GM23338 (cell line): ENCODE measurements around the gene TNPO1.

Source experiments
- CREB1 ChIP-seq: fragments of 250-450 bp; sonication (Bioruptor Pico); IDR thresholded peaks from 2 replicates; pipeline ENCODE4 v1.5.0; 2020; ENCODE audit warnings: low read depth, mild to moderate bottlenecking, moderate library complexity
- EZH2 ChIP-seq: fragments of 200-600 bp; sonication (generic); IDR thresholded peaks from one replicate; pipeline ENCODE4 v1.8.0; 2017; ENCODE audit warnings: antibody characterized with exemption, mild to moderate bottlenecking, low read depth; ENCODE audit not compliant: unreplicated experiment
- EZH2phosphoT487 ChIP-seq: fragments of 200-600 bp; sonication (generic); IDR thresholded peaks from one replicate; pipeline ENCODE4 v1.8.1; 2018; ENCODE audit warnings: antibody characterized with exemption; ENCODE audit not compliant: unreplicated experiment
- NANOG ChIP-seq: IDR thresholded peaks from 2 replicates; pipeline ENCODE4 v1.6.1; 2016; ENCODE audit warnings: antibody characterized with exemption, borderline replicate concordance
- POLR2AphosphoS5 ChIP-seq: IDR thresholded peaks from 2 replicates; pipeline ENCODE4 v1.6.1; 2016; ENCODE audit warnings: antibody characterized with exemption, low read depth
- TF ChIP-seq, protein P1 (sequence below): IDR thresholded peaks from one replicate; pipeline ENCODE4 v1.6.1; 2018; ENCODE audit warnings: antibody characterized with exemption; ENCODE audit not compliant: unreplicated experiment
- TF ChIP-seq, protein P2 (sequence below), 2 experiments: fragments of 200-600 bp in 1 of 2; sonication (generic) in 1 of 2; conservative IDR thresholded peaks; 2 replicates each; pipeline versions ENCODE4 v1.5.1 to v1.6.1; 2016 to 2017; ENCODE audit warnings: antibody characterized with exemption in 2 of 2, low read depth in 2 of 2, mild to moderate bottlenecking in 2 of 2, moderate library complexity in 1 of 2
- TF ChIP-seq, protein P3 (sequence below): IDR thresholded peaks from 2 replicates; pipeline ENCODE4 v1.6.1; 2016; ENCODE audit warnings: antibody characterized with exemption

DNA sequence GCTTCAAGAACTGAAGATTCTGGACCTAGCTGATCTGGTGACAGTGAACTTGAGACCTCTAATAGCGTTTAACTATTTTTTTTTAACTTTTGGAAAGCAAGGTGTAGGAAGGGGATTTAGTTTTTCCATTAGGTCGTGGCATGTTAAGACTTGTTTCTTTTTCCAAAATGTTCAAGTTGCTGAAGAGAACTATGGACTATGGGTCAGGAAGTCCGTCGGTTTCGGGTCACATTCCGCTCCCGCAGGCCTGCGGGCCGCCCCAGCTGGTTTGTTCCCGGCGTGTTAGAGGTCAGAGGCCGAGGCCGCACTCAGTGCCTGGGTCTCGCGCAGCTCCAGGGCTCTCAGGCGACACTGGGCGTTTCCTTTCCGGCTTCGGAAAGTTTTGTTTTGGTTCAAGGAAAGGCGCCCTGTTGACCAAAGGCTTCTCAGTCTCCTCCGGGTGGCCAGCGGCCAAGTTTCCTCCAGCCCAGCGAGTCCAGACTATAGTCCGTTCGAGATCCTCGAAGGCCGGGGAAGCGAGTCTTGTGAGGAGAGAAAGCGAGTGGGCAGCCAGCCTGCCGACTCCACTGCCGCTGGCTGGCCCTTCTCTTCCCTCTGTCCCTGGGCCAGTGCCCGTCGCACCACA, 138.8 kb downstream of the TNPO1 start:
- TF ChIP-seq, protein P1, sequence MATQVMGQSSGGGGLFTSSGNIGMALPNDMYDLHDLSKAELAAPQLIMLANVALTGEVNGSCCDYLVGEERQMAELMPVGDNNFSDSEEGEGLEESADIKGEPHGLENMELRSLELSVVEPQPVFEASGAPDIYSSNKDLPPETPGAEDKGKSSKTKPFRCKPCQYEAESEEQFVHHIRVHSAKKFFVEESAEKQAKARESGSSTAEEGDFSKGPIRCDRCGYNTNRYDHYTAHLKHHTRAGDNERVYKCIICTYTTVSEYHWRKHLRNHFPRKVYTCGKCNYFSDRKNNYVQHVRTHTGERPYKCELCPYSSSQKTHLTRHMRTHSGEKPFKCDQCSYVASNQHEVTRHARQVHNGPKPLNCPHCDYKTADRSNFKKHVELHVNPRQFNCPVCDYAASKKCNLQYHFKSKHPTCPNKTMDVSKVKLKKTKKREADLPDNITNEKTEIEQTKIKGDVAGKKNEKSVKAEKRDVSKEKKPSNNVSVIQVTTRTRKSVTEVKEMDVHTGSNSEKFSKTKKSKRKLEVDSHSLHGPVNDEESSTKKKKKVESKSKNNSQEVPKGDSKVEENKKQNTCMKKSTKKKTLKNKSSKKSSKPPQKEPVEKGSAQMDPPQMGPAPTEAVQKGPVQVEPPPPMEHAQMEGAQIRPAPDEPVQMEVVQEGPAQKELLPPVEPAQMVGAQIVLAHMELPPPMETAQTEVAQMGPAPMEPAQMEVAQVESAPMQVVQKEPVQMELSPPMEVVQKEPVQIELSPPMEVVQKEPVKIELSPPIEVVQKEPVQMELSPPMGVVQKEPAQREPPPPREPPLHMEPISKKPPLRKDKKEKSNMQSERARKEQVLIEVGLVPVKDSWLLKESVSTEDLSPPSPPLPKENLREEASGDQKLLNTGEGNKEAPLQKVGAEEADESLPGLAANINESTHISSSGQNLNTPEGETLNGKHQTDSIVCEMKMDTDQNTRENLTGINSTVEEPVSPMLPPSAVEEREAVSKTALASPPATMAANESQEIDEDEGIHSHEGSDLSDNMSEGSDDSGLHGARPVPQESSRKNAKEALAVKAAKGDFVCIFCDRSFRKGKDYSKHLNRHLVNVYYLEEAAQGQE, result no peak
- TF ChIP-seq, protein P2, sequence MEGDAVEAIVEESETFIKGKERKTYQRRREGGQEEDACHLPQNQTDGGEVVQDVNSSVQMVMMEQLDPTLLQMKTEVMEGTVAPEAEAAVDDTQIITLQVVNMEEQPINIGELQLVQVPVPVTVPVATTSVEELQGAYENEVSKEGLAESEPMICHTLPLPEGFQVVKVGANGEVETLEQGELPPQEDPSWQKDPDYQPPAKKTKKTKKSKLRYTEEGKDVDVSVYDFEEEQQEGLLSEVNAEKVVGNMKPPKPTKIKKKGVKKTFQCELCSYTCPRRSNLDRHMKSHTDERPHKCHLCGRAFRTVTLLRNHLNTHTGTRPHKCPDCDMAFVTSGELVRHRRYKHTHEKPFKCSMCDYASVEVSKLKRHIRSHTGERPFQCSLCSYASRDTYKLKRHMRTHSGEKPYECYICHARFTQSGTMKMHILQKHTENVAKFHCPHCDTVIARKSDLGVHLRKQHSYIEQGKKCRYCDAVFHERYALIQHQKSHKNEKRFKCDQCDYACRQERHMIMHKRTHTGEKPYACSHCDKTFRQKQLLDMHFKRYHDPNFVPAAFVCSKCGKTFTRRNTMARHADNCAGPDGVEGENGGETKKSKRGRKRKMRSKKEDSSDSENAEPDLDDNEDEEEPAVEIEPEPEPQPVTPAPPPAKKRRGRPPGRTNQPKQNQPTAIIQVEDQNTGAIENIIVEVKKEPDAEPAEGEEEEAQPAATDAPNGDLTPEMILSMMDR (conservative IDR thresholded peaks at IDR 0.05; ENCODE audit: low read depth in 2 of 2), result no peak
- TF ChIP-seq NANOG, result no peak
- TF ChIP-seq CREB1, result no peak
- TF ChIP-seq POLR2AphosphoS5, result no peak
- TF ChIP-seq EZH2, result no peak
- TF ChIP-seq, protein P3, sequence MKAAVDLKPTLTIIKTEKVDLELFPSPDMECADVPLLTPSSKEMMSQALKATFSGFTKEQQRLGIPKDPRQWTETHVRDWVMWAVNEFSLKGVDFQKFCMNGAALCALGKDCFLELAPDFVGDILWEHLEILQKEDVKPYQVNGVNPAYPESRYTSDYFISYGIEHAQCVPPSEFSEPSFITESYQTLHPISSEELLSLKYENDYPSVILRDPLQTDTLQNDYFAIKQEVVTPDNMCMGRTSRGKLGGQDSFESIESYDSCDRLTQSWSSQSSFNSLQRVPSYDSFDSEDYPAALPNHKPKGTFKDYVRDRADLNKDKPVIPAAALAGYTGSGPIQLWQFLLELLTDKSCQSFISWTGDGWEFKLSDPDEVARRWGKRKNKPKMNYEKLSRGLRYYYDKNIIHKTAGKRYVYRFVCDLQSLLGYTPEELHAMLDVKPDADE, result no peak
- TF ChIP-seq EZH2phosphoT487, result no peak
